ENCODE data around the gene ERMAP. TPM values are rescaled to one million over a fixed set of nuclear protein-coding genes. Genes with fewer than 3 reads are reported as not detected.
A peak's percentile ranks its signal among the peaks of the same experiment; 100 is the strongest.

Gene ERMAP
- total and polyA plus RNA-seq, 9 of the 15 experiments (the other 6 are each of a cell fraction or from before 2014, with no cell fraction given), result 8.0 to 31.4 (median 22.5) TPM

- TF ChIP-seq SMARCE1 (IDR thresholded peaks at IDR 0.05) (no peak), CHD4 (IDR thresholded peaks at IDR 0.05; ENCODE audit: insufficient read depth, insufficient replicate concordance, low read depth, low read length, poor library complexity, severe bottlenecking) (peak; percentile 73), GTF2E2 (tag; IDR thresholded peaks at IDR 0.05) (no peak), E2F3 (CRISPR knock-in tag; IDR thresholded peaks at IDR 0.05) (peak; percentile 71; the same call in 1 of the 2 replicates), ATF7 (IDR thresholded peaks at IDR 0.05) (peak; percentile 66; the same call in 1 of the 2 replicates), MXI1 (IDR thresholded peaks at IDR 0.05; ENCODE audit: low read depth, low read length) (0 out of 2 replicates have a peak, but pooled peaks have one; percentile 18), CGGBP1 (CRISPR knock-in tag; IDR thresholded peaks at IDR 0.05) (0 out of 2 replicates have a peak, but pooled peaks have one; percentile 48), PPARD (CRISPR knock-in tag; IDR thresholded peaks at IDR 0.05) (no peak), RBM22 (IDR thresholded peaks at IDR 0.05; ENCODE audit: low read depth, low read length, poor library complexity, severe bottlenecking) (peak; percentile 62), XRCC4 (IDR thresholded peaks at IDR 0.05; ENCODE audit: extremely low read depth, insufficient read depth, insufficient read length) (no peak), RBFOX2 (IDR thresholded peaks at IDR 0.05; ENCODE audit: low read depth, low read length) (peak; percentile 92), NCOR1 (IDR thresholded peaks at IDR 0.05) (peak; percentile 52), SIN3B (IDR thresholded peaks at IDR 0.05; ENCODE audit: low read depth) (peak; percentile 64; the same call in 1 of the 2 replicates), ZNF583 (CRISPR knock-in tag; IDR thresholded peaks at IDR 0.05) (peak; percentile 70; the same call in 1 of the 2 replicates), ZNF134 (CRISPR knock-in tag; conservative IDR thresholded peaks at IDR 0.05) (0 out of 2 replicates have a peak, but pooled peaks have one; percentile 16), HDAC2 (IDR thresholded peaks at IDR 0.05) (peak; percentile 74), YY1 (IDR thresholded peaks at IDR 0.05; ENCODE audit: borderline replicate concordance in 1 of 3, control insufficient read depth in 1 of 3, extremely low read depth in 1 of 3, insufficient read depth in 3 of 3, insufficient read length in 1 of 3, insufficient replicate concordance in 2 of 3, low read depth in 1 of 3, low read length in 2 of 3) (peak; percentile 66 to 96 (median 92)), ZNF75A (CRISPR knock-in tag; IDR thresholded peaks at IDR 0.05) (peak; percentile 97), ETS1 (conservative IDR thresholded peaks at IDR 0.05; ENCODE audit: control insufficient read depth, low read depth, low read length) (peak; percentile 48), KDM5B (IDR thresholded peaks at IDR 0.05; ENCODE audit: insufficient replicate concordance, low read depth, low read length) (peak; percentile 83), MAFF (IDR thresholded peaks at IDR 0.05; ENCODE audit: low read length) (no peak), CCAR2 (IDR thresholded peaks at IDR 0.05; ENCODE audit: low read depth, low read length) (no peak), TOE1 (IDR thresholded peaks at IDR 0.05; ENCODE audit: borderline replicate concordance) (0 out of 2 replicates have a peak, but pooled peaks have one; percentile 51), TOE1 (CRISPR knock-in tag; IDR thresholded peaks at IDR 0.05; ENCODE audit: borderline replicate concordance, low read depth) (no peak), ZNF212 (CRISPR knock-in tag; IDR thresholded peaks at IDR 0.05) (no peak), SP1 (CRISPR knock-in tag; IDR thresholded peaks at IDR 0.05) (0 out of 2 replicates have a peak, but pooled peaks have one; percentile 69), ZNF717 (CRISPR knock-in tag; IDR thresholded peaks at IDR 0.05) (no peak), RAD21 (CRISPR knock-in tag; conservative IDR thresholded peaks at IDR 0.05 in 1 of 2, IDR thresholded peaks at IDR 0.05 in 1 of 2) (peak in 1 of 2 experiments; percentile 5; a peak in 1 of 4 replicates)
Measured at GRCh38 chr1:42816585-42817439, at the start of gene ERMAP, which contains the start of gene SVBP (continued).

Data from K562 (cell line).